Smooth muscle cell (in vitro differentiated cells): ENCODE data around the gene POLD2. TPM values are rescaled to one million over a fixed set of nuclear protein-coding genes. Genes with fewer than 3 reads are reported as not detected.

Experiments
- DNase-seq: peaks from one replicate; lab custom pipeline; 2025; ENCODE audit not compliant: unreplicated experiment; lab: John Stamatoyannopoulos, UW
- H2AFZ ChIP-seq: fragments of 200-600 bp; sonication (generic); 2 replicates; pipeline ENCODE4 v1.6.0; 2016; ENCODE audit warnings: antibody characterized with exemption, low read depth, mild to moderate bottlenecking
- H3F3A ChIP-seq: fragments of 200-600 bp; sonication (generic); 2 replicates; pipeline ENCODE4 v1.6.0; 2017; ENCODE audit warnings: antibody characterized with exemption, low read depth
- H3K27ac ChIP-seq: fragments of 200-600 bp; sonication (generic); 2 replicates; pipeline ENCODE4 v1.5.1; 2016; ENCODE audit warnings: low read depth, mild to moderate bottlenecking
- H3K27me3 ChIP-seq: fragments of 200-600 bp; sonication (generic); 2 replicates; pipeline ENCODE4 v1.6.1; 2016; ENCODE audit warnings: low read depth, mild to moderate bottlenecking
- H3K36me3 ChIP-seq: fragments of 200-600 bp; sonication (generic); 2 replicates; pipeline ENCODE4 v1.5.1; 2016; ENCODE audit warnings: low read depth
- H3K4me1 ChIP-seq: fragments of 200-600 bp; sonication (generic); 2 replicates; pipeline ENCODE4 v1.5.1; 2016; ENCODE audit warnings: low read depth
- H3K4me2 ChIP-seq: fragments of 200-600 bp; sonication (generic); 2 replicates; pipeline ENCODE4 v1.6.0; 2016; ENCODE audit warnings: mild to moderate bottlenecking
- H3K4me3 ChIP-seq: fragments of 200-600 bp; sonication (generic); 2 replicates; pipeline ENCODE4 v1.5.1; 2016; ENCODE audit warnings: mild to moderate bottlenecking
- H3K79me2 ChIP-seq: fragments of 200-600 bp; sonication (generic); 2 replicates; pipeline ENCODE4 v1.6.0; 2016; ENCODE audit warnings: low read depth, mild to moderate bottlenecking
- H3K9ac ChIP-seq: fragments of 200-600 bp; sonication (generic); 2 replicates; pipeline ENCODE4 v1.6.0; 2016; ENCODE audit warnings: low read depth
- H3K9me3 ChIP-seq: fragments of 200-600 bp; sonication (generic); replicated peaks from 2 replicates; pipeline ENCODE4 v1.5.1; 2016; ENCODE audit warnings: low read depth
- H4K20me1 ChIP-seq: fragments of 200-600 bp; sonication (generic); 2 replicates; pipeline ENCODE4 v1.6.0; 2016; ENCODE audit warnings: low read depth
- WGBS: methylation state at CpG from one replicate; pipeline ENCODE4 v1.1.7; 2016; ENCODE audit warnings: low lambda C conversion rate; 5-methylcytosine and 5-hydroxymethylcytosine counted together
- polyA plus RNA-seq: library from polyadenylated mRNA; unstranded; fragments of >200 nt; fragmentation: Nextera tagmentation; extraction: Ambion mirVana; gene quantifications from 2 replicates; pipeline ENCODE4 v1.2.1, GENCODE V29; 2016
- total RNA-seq: library from RNA; depleted of rRNA; stranded (reverse); fragments of >200 nt; gene quantifications from 2 replicates; pipeline ENCODE4 v1.2.3, GENCODE V29; 2014
- TF ChIP-seq, protein P1 (sequence below): fragments of 200-600 bp; sonication (generic); IDR thresholded peaks from 2 replicates; pipeline ENCODE4 v1.5.1; 2017; ENCODE audit warnings: borderline replicate concordance, mild to moderate bottlenecking, antibody characterized with exemption; ENCODE audit not compliant: insufficient read depth, poor library complexity, severe bottlenecking

The POLD2 gene
- total and polyA plus RNA-seq, 2 experiments from 2014 or later: 45.5 to 151 TPM

DNA sequence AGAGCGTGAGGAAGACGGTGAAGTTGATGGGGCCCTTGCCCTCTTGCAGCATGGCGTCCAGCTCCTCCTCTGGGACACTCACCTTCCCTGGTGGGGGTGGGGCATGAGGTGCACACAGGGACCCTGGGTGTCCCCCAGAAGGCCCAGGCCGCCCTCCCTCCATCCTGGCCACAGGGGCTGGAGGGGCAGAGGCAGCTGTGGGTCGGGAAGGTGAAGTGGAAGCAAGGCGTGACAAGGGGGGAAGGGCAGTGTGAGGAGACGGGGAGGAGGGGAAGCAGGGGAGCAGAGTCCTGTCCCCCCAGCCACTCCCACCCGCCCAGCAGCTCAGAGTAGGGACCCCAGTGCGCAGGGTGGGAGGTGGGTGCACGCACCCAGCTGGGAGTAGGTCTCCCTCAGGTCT lies 17.0 kb upstream of the POLD2 start:
- H3K4me1 ChIP-seq: peaks cover 3% of the 10 kb centered on the region
- no peak overlapping the region for H3K9ac ChIP-seq
- no peak overlapping the region for H3K4me2 ChIP-seq
- no peaks in the 10 kb centered on the region for H3K36me3 ChIP-seq
- H3F3A ChIP-seq: no peaks in the 10 kb centered on the region
- no peak overlapping the region for H3K27ac ChIP-seq
- no peak for DNase-seq
- TF ChIP-seq, protein P1, sequence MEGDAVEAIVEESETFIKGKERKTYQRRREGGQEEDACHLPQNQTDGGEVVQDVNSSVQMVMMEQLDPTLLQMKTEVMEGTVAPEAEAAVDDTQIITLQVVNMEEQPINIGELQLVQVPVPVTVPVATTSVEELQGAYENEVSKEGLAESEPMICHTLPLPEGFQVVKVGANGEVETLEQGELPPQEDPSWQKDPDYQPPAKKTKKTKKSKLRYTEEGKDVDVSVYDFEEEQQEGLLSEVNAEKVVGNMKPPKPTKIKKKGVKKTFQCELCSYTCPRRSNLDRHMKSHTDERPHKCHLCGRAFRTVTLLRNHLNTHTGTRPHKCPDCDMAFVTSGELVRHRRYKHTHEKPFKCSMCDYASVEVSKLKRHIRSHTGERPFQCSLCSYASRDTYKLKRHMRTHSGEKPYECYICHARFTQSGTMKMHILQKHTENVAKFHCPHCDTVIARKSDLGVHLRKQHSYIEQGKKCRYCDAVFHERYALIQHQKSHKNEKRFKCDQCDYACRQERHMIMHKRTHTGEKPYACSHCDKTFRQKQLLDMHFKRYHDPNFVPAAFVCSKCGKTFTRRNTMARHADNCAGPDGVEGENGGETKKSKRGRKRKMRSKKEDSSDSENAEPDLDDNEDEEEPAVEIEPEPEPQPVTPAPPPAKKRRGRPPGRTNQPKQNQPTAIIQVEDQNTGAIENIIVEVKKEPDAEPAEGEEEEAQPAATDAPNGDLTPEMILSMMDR: no peak
- no peaks in the 10 kb centered on the region for H4K20me1 ChIP-seq
- no peaks in the 10 kb centered on the region for H3K9me3 ChIP-seq
- WGBS: 98% methylated on average over 9 of the region's 10 CpGs
- no peak overlapping the region for H2AFZ ChIP-seq
- H3K27me3 ChIP-seq: peaks cover 5% of the 10 kb centered on the region
- no peaks in the 10 kb centered on the region for H3K79me2 ChIP-seq
- H3K4me3 ChIP-seq: no peak overlapping the region

DNA sequence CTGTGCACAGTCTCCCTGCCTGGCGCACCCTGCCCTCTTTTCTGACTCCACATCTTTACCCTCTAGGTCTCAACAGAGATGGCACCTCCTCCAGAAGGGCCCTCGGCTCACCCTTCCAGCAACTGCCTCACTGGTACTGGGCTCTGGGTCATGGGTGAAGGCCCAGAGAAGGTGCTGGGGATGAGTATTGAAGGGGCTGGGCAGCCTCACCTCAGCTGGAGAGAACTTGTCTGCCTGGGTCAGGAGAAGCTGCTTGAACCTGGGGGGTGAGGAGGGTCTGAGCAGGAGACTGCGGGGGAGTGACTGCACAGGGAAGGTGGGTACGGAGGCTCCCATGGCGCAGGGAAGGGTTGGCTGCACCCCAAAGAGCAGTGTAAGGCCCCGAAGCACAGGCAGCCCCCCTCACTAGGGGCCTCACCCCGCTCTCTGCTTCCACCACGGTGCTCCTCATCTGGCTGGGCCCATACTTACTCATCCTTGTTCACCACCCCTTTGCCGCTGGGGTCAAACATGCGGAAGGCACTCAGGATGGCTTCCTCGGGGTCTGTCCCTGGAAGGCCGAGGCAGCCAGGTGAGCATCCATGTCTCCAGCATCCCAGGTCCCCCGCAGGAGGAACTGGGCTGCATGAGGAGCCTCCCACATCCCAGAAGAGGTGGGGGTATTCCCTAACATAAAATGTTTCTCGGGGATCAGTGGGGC lies 16.1 kb upstream of the POLD2 start:
- no peaks in the 10 kb centered on the region for H4K20me1 ChIP-seq
- TF ChIP-seq, protein P1: no peak
- no peaks in the 10 kb centered on the region for H3K9me3 ChIP-seq
- H3K27me3 ChIP-seq: no peaks in the 10 kb centered on the region
- DNase-seq: no peak
- WGBS: 96% methylated on average over 14 of the region's 14 CpGs
- H3K36me3 ChIP-seq: no peaks in the 10 kb centered on the region
- no peaks in the 10 kb centered on the region for H3F3A ChIP-seq
- H3K4me3 ChIP-seq: no peak overlapping the region
- H3K4me2 ChIP-seq: no peak overlapping the region
- H3K9ac ChIP-seq: no peak overlapping the region
- H2AFZ ChIP-seq: no peak overlapping the region
- no peaks in the 10 kb centered on the region for H3K79me2 ChIP-seq
- H3K4me1 ChIP-seq: no peaks in the 10 kb centered on the region
- H3K27ac ChIP-seq: no peak overlapping the region

DNA sequence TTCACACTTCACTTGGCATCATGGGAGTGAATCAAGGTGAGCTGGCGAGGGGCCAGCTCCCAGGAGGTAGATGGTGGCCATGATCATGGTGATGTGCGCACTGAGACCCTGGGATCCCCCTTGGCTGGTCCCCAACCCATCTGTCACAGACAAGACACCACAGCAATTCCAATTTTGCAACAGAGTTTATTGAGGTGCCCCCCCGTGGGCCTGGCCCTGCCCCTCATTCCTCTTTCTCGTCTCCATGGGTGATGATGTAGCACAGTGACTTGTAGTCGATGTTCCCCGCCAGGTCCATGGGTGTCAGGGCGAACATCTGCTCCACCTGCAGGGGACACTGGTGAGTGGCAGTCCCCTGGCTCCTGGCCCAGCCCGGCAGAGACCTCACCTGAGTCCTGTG lies 15.3 kb upstream of the POLD2 start:
- Histone ChIP-seq H3K79me2 (no peaks in the 10 kb centered on the region), H3K27me3 (no peaks in the 10 kb centered on the region), H3K4me2 (no peak overlapping the region), H3F3A (no peaks in the 10 kb centered on the region), H2AFZ (no peak overlapping the region), H3K27ac (no peak overlapping the region), H3K4me1 (no peaks in the 10 kb centered on the region), H4K20me1 (no peaks in the 10 kb centered on the region), H3K36me3 (no peaks in the 10 kb centered on the region), H3K9ac (no peak overlapping the region), H3K9me3 (no peaks in the 10 kb centered on the region), H3K4me3 (no peak overlapping the region)
- DNase-seq: no peak
- WGBS: 94% methylated on average over 8 of the region's 8 CpGs
- TF ChIP-seq, protein P1: no peak

DNA sequence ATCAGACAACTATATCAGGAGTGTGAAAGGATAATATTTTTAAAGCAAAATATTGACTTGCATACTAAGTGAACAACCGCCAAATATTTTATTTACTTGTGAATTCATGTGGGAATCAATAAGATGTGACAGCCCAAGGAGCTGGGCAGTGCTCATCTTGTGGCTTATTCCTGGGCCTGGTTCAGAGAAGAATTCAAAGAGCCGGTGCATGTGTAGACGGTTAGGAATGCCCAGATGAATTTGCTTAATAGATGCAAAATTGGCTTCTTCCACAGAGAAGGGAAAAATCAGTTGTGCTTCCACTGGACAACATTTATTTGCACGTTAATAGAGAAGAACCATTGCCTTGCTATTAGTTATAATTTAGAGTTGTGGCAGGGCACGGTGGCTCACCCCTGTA lies 13.4 kb upstream of the POLD2 start:
- DNase-seq: no peak
- H3K79me2 ChIP-seq: no peaks in the 10 kb centered on the region
- no peaks in the 10 kb centered on the region for H3K4me1 ChIP-seq
- H3K9me3 ChIP-seq: no peaks in the 10 kb centered on the region
- H3K9ac ChIP-seq: no peak overlapping the region
- TF ChIP-seq, protein P1: no peak
- H3K27me3 ChIP-seq: no peaks in the 10 kb centered on the region
- no peaks in the 10 kb centered on the region for H3F3A ChIP-seq
- H3K4me3 ChIP-seq: no peak overlapping the region
- H2AFZ ChIP-seq: no peak overlapping the region
- H3K4me2 ChIP-seq: no peak overlapping the region
- H3K27ac ChIP-seq: no peak overlapping the region
- 85% methylated on average over 5 of the region's 5 CpGs for WGBS
- H4K20me1 ChIP-seq: no peaks in the 10 kb centered on the region
- H3K36me3 ChIP-seq: no peaks in the 10 kb centered on the region
